NCI-H1694 treated with DMSO at 0.1 percent for 48 hours (cell line): ENCODE measurements around the gene SERPINB8.
A peak's percentile ranks its signal among the peaks of the same experiment; 100 is the strongest.

Source experiments
- DNase-seq: peaks from one replicate; lab custom pipeline; 2025; lab: John Stamatoyannopoulos, UW

Gene SERPINB8

DNA sequence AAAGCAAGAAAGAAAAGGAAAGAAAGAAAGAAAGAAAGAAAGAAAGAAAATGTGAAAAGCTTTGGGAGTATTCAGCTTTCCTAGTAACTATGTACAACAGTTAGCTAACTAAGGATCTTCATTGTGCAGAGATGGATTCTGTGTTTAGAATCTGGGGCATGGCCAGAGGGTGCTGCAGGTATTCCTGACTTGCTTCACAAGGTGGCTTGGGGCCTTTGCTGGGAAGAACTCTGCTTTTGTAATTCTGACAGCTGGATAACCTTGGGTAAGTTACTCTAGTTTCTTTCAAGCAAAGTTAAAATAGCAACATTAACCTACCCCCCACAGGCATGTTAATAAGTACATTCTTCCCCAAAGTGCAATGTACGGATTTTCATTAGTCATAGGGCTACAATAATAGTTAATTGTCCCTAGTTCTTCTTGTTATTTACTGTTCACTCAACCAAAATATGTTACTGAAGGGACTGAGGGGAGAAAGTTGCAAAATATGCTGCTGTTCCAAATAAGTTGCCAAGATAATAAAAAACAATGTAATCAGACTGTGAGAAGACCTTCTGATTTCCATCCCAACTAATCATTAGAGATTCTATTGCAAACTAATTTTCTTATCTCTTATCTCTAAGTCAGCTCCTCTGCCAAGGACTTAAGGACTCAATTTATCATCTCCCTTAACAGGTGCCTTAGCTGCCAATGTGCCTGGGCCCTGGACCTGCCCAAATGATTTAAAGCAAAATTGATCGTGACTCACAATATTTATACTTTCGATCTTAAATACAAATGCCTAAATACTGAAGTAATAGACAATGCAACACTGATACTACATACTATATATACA is 50.3 kb downstream of the SERPINB8 start:
- no peak for DNase-seq

DNA sequence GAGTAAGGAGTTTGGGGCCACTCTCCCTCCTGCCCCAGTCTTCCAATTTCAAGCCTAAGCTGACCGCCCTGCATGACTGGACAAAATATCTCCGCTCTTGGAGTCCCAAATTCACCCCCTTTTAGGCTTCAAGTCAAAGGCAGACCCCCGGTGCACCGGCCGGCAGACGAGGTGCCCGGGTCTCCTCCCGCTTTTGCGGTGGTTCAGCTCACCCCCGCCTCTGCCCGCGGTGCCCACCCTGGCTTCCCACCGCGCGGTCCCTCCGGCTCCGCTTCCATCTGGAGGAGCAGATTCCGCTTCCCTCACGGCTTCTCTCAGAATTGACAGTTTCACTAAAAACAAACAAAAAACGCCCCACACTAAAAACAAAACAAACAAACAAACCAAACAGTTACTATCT is 56.5 kb downstream of the SERPINB8 start:
- DNase-seq: no peak

GRCh38 chr18:64027931-64028695 is 58.2 kb downstream of the SERPINB8 start:
- no peak for DNase-seq

GRCh38 chr18:64029096-64029495 is 59.2 kb downstream of the SERPINB8 start:
- DNase-seq: no peak

- DNase-seq: no peak
Observed at GRCh38 chr18:64031411-64031810, 61.5 kb downstream of the SERPINB8 start.

DNA sequence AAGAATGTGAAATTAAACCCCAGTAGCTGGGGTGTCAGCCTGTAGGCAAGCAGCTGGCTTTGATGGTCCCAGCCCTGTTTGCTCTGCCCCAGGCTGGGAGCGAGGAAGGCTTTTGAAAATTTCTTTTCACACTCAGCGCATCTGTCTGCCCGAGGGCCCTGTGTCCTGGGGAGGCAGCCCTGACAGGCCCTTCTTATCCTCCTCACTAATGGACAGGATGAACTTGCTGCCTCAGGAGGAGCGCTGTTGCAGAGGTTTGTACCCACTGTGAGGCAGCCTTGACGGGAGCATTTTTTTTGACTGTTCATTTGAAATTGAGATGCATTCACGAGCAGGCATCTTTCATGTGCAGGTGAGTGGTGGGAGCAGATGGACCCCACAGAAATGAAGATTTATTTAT is 62.4 kb downstream of the SERPINB8 start:
- DNase-seq: no peak

DNA sequence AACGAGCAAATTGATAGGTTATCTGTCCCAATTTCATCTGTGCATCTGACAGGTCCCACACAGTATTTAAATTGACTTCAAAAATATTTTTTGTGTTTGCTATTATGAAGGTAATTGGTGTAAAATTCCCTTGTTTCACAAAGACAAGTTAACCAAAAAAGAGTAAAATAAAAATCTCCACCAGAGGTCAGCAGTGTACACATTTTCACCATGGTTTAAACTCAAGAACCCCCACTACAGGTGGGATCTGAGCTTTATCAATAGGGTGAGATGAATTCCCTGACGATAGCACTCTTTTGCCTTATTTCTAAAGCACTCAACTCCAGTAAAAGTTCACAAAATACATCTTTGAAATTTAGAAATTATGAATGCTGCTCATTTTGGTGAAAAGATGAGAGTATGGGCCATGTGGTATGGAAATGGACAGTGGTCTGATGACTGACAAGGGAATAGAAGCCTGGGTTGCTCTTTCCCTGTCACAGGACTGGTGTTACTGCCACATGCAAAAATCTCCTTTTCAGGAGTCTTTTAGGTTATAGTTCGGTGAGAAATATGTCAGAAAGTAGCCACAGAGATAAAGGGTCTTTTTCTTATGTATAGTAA is 68.0 kb downstream of the SERPINB8 start:
- DNase-seq: peak; percentile 9
